ENCODE measurements around the gene WSB1.

Gene WSB1

DNA sequence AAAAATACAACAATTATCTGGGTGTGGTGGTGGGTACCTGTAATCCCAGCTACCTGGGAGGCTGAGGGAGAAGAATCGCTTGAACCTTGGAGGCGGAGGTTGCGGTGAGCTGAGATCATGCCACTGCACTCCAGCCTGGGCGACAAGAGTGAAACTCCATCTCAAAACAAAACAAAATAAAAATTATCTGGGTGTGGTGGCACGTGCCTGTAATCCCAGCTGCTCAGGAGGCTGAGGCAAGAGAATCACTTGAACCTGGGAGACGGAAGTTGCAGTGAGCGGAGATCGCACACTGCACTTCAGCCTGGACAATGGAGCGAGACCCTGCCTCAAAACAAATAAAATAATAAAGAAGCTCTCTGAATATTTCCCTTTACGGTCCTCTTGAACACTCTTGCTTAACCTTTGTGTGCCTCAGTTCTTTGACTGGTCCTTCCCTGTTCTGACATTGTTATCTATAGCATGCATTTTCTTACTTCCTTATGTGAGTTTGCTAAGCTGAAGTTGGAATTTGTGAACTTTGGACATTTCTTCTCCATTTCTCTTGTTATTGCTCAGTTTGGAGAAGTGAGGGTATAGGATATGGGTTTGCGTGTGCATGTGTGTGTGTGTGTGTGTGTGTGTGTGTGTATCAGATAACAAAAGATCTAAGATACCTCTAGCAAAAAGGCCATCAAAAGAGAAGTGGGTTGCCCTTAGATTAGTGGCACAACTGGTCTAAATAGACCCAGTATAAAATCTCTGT, 29.7 kb upstream of the WSB1 start:
- Histone ChIP-seq H3K27ac (no peak overlapping the region), H3K4me3 (ENCODE audit: low read depth, low read length) (no peak overlapping the region), H3K36me3 (replicated peaks) (no peaks in the 10 kb centered on the region), H3K27me3 (replicated peaks) (no peaks in the 10 kb centered on the region)
- in situ Hi-C loops (cut with HindIII; ENCODE audit: low pct_ligation_motif_present, low sequenced_read_pairs), result no loop called here
- DNase-seq, result no peak
- TF ChIP-seq CTCF (IDR thresholded peaks at IDR 0.05; ENCODE audit: low read depth, low read length, missing control alignments), result no peak

GRCh38 chr17:27265333-27265732, 28.6 kb upstream of the WSB1 start:
- H3K27me3 ChIP-seq (replicated peaks), result no peaks in the 10 kb centered on the region
- no peak overlapping the region for H3K27ac ChIP-seq
- no peaks in the 10 kb centered on the region for H3K36me3 ChIP-seq (replicated peaks)
- DNase-seq, result no peak
- in situ Hi-C loops (cut with HindIII; ENCODE audit: low pct_ligation_motif_present, low sequenced_read_pairs), result no loop called here
- TF ChIP-seq CTCF (IDR thresholded peaks at IDR 0.05; ENCODE audit: low read depth, low read length, missing control alignments), result no peak
- H3K4me3 ChIP-seq (ENCODE audit: low read depth, low read length), result no peak overlapping the region

- Histone ChIP-seq H3K27me3 (replicated peaks) (no peaks in the 10 kb centered on the region), H3K36me3 (replicated peaks) (no peaks in the 10 kb centered on the region), H3K4me3 (ENCODE audit: low read depth, low read length) (no peak overlapping the region), H3K27ac (no peak overlapping the region)
- DNase-seq, result no peak
- in situ Hi-C loops (cut with HindIII; ENCODE audit: low pct_ligation_motif_present, low sequenced_read_pairs), result no loop called here
- TF ChIP-seq CTCF (IDR thresholded peaks at IDR 0.05; ENCODE audit: low read depth, low read length, missing control alignments), result no peak
These were observed 27.7 kb upstream of the WSB1 start for GRCh38 chr17:27266228-27266627.

DNA sequence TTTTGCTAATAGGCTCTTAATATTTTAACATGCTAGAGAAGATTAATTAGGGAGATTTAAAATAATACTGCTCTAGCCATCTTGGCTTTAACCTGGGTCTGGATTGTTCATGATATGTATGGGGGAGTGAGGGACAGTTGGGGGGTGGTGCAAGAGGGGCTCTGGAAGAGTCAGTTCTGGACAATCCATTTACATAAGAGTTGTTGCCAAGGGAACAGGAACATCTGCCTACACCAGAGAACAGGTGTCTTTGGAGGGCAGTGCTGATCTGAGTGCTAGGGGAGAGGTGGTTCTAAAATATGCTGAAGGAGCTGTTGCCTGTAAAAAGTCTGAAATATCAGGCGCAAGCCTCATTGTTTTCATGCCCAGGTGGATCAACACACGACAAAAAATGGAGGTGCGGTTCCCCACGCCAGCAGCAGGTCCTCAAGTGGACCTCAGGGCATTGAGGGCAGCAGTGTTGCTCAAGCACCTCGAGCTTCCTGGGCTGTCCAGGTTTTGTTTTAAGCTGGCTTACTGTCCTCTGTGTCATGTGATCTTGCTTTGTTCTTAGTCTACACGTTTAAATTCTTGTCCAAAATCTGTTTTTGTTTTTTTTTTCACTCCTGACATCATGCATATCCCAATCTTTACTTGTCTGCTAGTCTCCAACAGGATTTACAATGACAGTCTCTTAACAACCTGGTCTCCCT, 25.4 kb upstream of the WSB1 start:
- H3K36me3 ChIP-seq (replicated peaks), result no peaks in the 10 kb centered on the region
- H3K27me3 ChIP-seq (replicated peaks), result no peaks in the 10 kb centered on the region
- no peak for TF ChIP-seq CTCF (IDR thresholded peaks at IDR 0.05; ENCODE audit: low read depth, low read length, missing control alignments)
- H3K27ac ChIP-seq, result no peak overlapping the region
- in situ Hi-C loops (cut with HindIII; ENCODE audit: low pct_ligation_motif_present, low sequenced_read_pairs), result no loop called here
- DNase-seq, result no peak
- no peak overlapping the region for H3K4me3 ChIP-seq (ENCODE audit: low read depth, low read length)

DNA sequence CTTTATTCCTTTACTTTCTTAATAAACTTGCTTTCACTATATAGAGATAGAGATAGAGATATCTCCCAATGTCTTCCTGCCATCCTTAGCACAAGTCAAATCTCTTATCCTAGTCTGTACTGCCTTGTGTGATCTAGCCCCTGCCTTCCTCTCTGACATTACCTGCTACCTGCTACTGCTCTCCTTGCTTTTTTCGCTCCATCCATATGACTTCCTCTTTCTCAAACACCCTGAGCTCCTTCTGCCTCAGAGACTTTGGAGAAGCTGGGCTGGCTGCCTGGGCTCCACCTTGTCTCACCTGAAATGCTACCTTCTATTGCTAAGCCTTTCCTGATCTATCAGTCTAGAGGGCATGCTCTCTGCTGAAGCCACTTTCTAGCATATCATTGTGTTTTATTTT, 24.7 kb upstream of the WSB1 start:
- no peak for DNase-seq
- no peak for TF ChIP-seq CTCF (IDR thresholded peaks at IDR 0.05; ENCODE audit: low read depth, low read length, missing control alignments)
- H3K27me3 ChIP-seq (replicated peaks), result no peaks in the 10 kb centered on the region
- in situ Hi-C loops (cut with HindIII; ENCODE audit: low pct_ligation_motif_present, low sequenced_read_pairs), result no loop called here
- no peak overlapping the region for H3K4me3 ChIP-seq (ENCODE audit: low read depth, low read length)
- H3K27ac ChIP-seq, result no peak overlapping the region
- H3K36me3 ChIP-seq (replicated peaks), result no peaks in the 10 kb centered on the region
